Measurements from ENCODE around the gene CEMIP. TPM values are rescaled to one million over a fixed set of nuclear protein-coding genes. Genes with fewer than 3 reads are reported as not detected.

Gene CEMIP
- total RNA-seq, 1 donor from 2014 or later, result not detected

DNA sequence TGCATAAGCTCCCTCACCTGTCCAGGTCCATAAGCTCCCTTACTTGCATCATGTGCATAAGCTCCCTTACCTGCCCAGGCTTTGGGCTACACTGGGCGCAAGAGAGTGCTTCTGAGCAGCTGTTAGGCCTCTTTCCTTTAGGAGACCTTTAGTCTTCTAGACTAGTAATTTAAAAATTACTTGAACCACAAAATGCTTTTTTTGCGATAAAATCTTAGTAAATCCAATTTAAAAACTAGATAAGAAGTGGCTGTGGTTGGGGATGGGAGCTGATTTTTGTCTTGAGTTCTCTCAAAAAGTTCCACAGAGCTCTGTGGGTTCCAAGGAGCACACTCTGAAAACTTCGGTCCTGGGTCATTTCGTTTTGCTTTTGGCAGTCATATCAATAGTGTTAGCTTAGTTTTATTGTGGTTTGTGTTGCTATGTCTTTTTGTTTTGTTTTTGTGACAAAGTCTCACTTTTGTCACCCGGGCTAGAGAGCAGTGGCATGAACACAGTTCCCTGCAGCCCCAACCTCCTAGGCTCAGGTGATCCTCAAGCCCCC lies 6.7 kb downstream of the CEMIP start:
- TF ChIP-seq EZH2phosphoT487 (IDR thresholded peaks at IDR 0.05) (no peak), CTCF (IDR thresholded peaks at IDR 0.05) (no peak), EZH2 (IDR thresholded peaks at IDR 0.05) (no peak)
- H3K4me2 ChIP-seq, result no peak overlapping the region
- no peaks in the 10 kb centered on the region for H3K36me3 Mint-ChIP-seq

DNA sequence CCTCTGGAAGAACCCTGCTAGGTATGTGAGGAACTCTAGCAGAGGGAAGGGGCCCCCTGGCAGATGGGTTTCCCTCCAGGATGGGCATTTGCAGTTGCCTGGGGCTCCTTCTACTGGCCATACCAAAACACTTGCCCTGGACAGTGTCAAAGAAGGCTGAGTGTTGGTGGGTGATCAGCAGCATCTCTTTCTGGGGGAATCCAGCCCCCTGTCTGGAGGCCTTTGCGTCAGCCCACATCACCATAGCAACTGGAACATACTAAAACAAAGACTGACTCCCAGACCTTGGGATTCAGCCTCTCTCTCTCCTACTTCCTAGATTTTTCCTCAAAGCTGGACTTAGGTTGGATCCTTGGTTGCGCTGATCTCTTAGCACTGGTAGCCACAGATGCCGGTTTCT lies 8.1 kb downstream of the CEMIP start:
- DNase-seq (ENCODE audit: low spot score), result peak; percentile 41
- H3K27me3 Mint-ChIP-seq (ENCODE audit: insufficient read depth, low read depth), result peaks cover 4% of the 10 kb centered on the region

More for the DNA sequence above, 6.7 kb downstream of the CEMIP start:
- Histone ChIP-seq H3K4me1 (peaks cover 2% of the 10 kb centered on the region), H3K27ac (no peak overlapping the region), H3K27me3 (peaks cover 24% of the 10 kb centered on the region), H3K4me3 (no peak overlapping the region), H3K79me2 (ENCODE audit: low read depth) (no peaks in the 10 kb centered on the region), H4K20me1 (ENCODE audit: low read depth) (no peaks in the 10 kb centered on the region), H2AFZ (replicated peaks) (no peak overlapping the region), H3F3A (ENCODE audit: low read depth) (no peaks in the 10 kb centered on the region), H3K9me3 (ENCODE audit: low read depth) (no peaks in the 10 kb centered on the region), H3K9ac (no peak overlapping the region), H3K36me3 (no peaks in the 10 kb centered on the region)
- H3K9me3 Mint-ChIP-seq, result no peaks in the 10 kb centered on the region
- H3K27me3 Mint-ChIP-seq (ENCODE audit: insufficient read depth, low read depth), result peaks cover 11% of the 10 kb centered on the region
- DNase-seq (ENCODE audit: low spot score), result no peak
- H3K27ac Mint-ChIP-seq, result no peak overlapping the region
- H3K4me3 Mint-ChIP-seq, result no peak overlapping the region
- H3K4me1 Mint-ChIP-seq, result peaks cover 2% of the 10 kb centered on the region

DNA sequence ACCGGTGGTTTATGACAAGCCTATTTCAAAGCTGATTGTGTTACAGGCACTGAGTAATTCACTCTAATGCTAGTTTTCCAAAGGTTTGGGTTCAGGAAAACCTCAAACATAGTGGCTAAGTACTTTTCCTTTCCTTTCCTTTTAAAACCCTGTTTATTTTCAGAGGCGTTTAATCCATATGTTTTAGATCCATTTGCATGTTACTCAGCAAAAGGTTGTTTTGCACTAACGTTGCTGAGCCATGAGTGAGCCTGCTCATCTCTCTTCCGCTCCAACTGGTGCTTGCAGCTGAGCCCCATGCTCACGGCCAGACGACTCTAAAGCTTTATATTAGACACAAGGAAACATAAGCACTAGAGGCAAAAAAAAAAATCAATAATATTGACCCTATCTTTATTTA lies 9.4 kb downstream of the CEMIP start:
- no peak overlapping the region for H3K4me2 ChIP-seq
- DNase-seq (ENCODE audit: low spot score), result no peak
- H3K4me3 ChIP-seq, result no peak overlapping the region
- peaks cover 2% of the 10 kb centered on the region for H3K4me1 Mint-ChIP-seq
- H3F3A ChIP-seq (ENCODE audit: low read depth), result no peaks in the 10 kb centered on the region
- no peaks in the 10 kb centered on the region for H3K27me3 ChIP-seq
- H3K79me2 ChIP-seq (ENCODE audit: low read depth), result no peaks in the 10 kb centered on the region
- H3K9me3 Mint-ChIP-seq, result no peaks in the 10 kb centered on the region
- H3K4me3 Mint-ChIP-seq, result no peak overlapping the region
- no peak for TF ChIP-seq CTCF (IDR thresholded peaks at IDR 0.05)
- TF ChIP-seq EZH2phosphoT487 (IDR thresholded peaks at IDR 0.05), result no peak
- no peak for TF ChIP-seq EZH2 (IDR thresholded peaks at IDR 0.05)
- H3K36me3 ChIP-seq, result no peaks in the 10 kb centered on the region
- no peak overlapping the region for H2AFZ ChIP-seq (replicated peaks)
- peaks cover 6% of the 10 kb centered on the region for H3K27me3 Mint-ChIP-seq (ENCODE audit: insufficient read depth, low read depth)
- no peaks in the 10 kb centered on the region for H3K36me3 Mint-ChIP-seq
- no peak overlapping the region for H3K27ac Mint-ChIP-seq
- H3K4me1 ChIP-seq, result no peaks in the 10 kb centered on the region
- H4K20me1 ChIP-seq (ENCODE audit: low read depth), result no peaks in the 10 kb centered on the region
- no peaks in the 10 kb centered on the region for H3K9me3 ChIP-seq (ENCODE audit: low read depth)
- no peak overlapping the region for H3K9ac ChIP-seq
- no peak overlapping the region for H3K27ac ChIP-seq

More for the DNA sequence above, 8.1 kb downstream of the CEMIP start:
- H3K27me3 ChIP-seq, result peaks cover 10% of the 10 kb centered on the region
- no peak overlapping the region for H2AFZ ChIP-seq (replicated peaks)
- H3K4me1 ChIP-seq, result no peaks in the 10 kb centered on the region
- H3K27ac ChIP-seq, result no peak overlapping the region
- no peaks in the 10 kb centered on the region for H3K79me2 ChIP-seq (ENCODE audit: low read depth)
- no peaks in the 10 kb centered on the region for H3F3A ChIP-seq (ENCODE audit: low read depth)
- no peak overlapping the region for H3K27ac Mint-ChIP-seq
- no peak overlapping the region for H3K4me3 ChIP-seq
- H3K36me3 Mint-ChIP-seq, result no peaks in the 10 kb centered on the region
- H3K4me3 Mint-ChIP-seq, result no peak overlapping the region
- TF ChIP-seq EZH2phosphoT487 (IDR thresholded peaks at IDR 0.05), result no peak
- no peak for TF ChIP-seq EZH2 (IDR thresholded peaks at IDR 0.05)
- peak; percentile 32 for TF ChIP-seq CTCF (IDR thresholded peaks at IDR 0.05)
- H3K36me3 ChIP-seq, result no peaks in the 10 kb centered on the region
- H4K20me1 ChIP-seq (ENCODE audit: low read depth), result no peaks in the 10 kb centered on the region
- peaks cover 2% of the 10 kb centered on the region for H3K4me1 Mint-ChIP-seq
- no peak overlapping the region for H3K9ac ChIP-seq
- H3K4me2 ChIP-seq, result no peak overlapping the region
- no peaks in the 10 kb centered on the region for H3K9me3 Mint-ChIP-seq
- no peaks in the 10 kb centered on the region for H3K9me3 ChIP-seq (ENCODE audit: low read depth)

Data from neural progenitor cell (in vitro differentiated cells).